Myometrial cell (primary cell): ENCODE results near the gene KLK7. TPM values are rescaled to one million over a fixed set of nuclear protein-coding genes. Genes with fewer than 3 reads are reported as not detected.

ENCODE experiments used
- total RNA-seq: library from RNA; depleted of rRNA; stranded (reverse); fragments of >200 nt; gene quantifications from 2 replicates; pipeline ENCODE4 v1.2.3, GENCODE V29; 2015

The KLK7 gene
- not detected in 2 replicates for total RNA-seq

GRCh38 chr19:50983625-50984292 lies at the start of gene KLK7:
TSS of gene KLK7 (minus strand) at chr19:50983917. CDS start at chr19:50982399, 1,518 bp downstream.

GRCh38 chr19:51026554-51026831 lies 42.8 kb upstream of the KLK7 start, which contains the start of gene KLK11:
TSS of gene KLK11 (minus strand) at chr19:51026616. CDS start at chr19:51025631, 985 bp downstream.

DNA sequence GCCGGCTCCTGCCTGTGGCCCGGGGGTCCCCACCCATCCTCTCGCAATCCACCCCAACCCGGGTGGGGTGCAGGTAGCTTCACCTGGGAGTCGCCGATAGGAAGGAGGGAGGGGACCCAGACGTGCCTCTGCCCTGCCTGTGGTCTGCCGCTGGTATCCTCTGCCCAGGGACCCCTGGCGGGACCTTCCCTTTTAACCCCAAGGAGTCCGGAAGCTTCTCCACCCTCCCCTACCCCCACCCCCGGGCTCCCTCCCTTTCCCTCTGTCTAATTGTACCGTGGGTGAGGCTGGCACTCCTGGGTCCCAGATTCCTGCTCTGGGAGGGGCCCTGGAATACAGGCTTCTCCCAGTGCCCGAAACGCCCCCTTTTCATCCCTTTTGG lies 35.8 kb upstream of the KLK7 start, which contains the start of gene KLK10:
TSS of gene KLK10 (minus strand) at position 166 of the 382 bp plus-strand sequence. CDS start 579 bp downstream, outside the sequence.

GRCh38 chr19:51001515-51001914 lies 17.8 kb upstream of the KLK7 start, which contains the start of gene KLK8:
TSS of gene KLK8 (minus strand) at chr19:51001604. CDS start at chr19:51001167, 437 bp downstream.

DNA sequence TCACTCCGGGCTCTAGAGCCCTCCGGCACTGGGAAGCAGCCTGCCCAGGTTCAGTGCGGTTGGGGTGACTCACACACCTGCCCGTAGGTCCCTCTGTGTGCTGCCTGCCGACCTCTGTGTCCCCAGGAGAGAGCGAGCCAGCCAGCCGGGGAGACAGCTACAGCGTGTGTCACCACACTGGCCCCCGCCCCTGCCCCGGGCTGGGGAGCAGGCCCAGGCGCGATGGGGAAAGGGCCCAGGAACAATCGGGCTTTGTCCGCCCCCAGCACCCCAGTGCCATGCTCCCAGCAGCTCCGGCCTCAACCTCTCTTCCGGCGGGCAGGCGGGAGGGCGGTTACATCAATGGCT lies 14.3 kb downstream of the KLK7 start, which contains the start of gene KLK6:
TSS of gene KLK6 (minus strand) at position 179 of the 348 bp plus-strand sequence. CDS start 1,487 bp downstream, outside the sequence.

DNA sequence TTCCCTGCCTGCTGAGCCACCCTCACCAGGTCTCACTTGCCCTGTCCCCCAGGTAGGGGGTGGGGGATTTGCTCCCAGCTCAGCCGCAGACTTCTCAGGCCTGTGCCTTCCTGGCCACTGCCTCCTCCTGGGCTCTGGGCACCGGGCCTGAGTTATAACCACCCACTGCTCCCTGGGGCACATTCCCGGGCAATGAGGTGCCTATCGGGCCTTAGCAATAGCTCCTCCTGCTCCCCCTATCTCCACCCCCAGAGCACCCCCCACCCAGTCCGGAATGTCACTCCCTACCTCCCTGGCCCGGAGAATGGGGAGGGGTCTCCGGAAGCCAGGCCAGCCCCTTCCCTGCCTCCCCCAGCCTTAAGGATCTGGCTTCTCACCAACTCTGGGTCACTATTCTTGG lies 30.8 kb downstream of the KLK7 start, which contains the start of gene KLK5:
TSS of gene KLK5 (minus strand) at position 129 of the 400 bp plus-strand sequence. CDS start 381 bp downstream, outside the sequence.

Other genes starting within 250 kb of the KLK7 start
- gene GPR32, start 213.5 kb downstream of the KLK7 start, total RNA-seq: not detected in 2 replicates
- gene ACP4, start 193.5 kb downstream of the KLK7 start, total RNA-seq: not detected in 2 replicates
- gene KLK1, start 160.1 kb downstream of the KLK7 start, total RNA-seq: not detected in 2 replicates
- gene KLK15, start 150.3 kb downstream of the KLK7 start, total RNA-seq: not detected in 2 replicates
- gene KLK3, start 129.0 kb downstream of the KLK7 start, total RNA-seq: not detected in 2 replicates
- not detected in 2 replicates for gene KLK2, start 110.5 kb downstream of the KLK7 start, total RNA-seq
- gene KLK4, start 72.5 kb downstream of the KLK7 start, total RNA-seq: not detected in 2 replicates
- not detected in 2 replicates for gene KLK5, start 30.9 kb downstream of the KLK7 start, total RNA-seq
- gene KLK6, start 14.3 kb downstream of the KLK7 start, total RNA-seq: not detected in 2 replicates
- not detected in 2 replicates for gene KLK8, start 17.7 kb upstream of the KLK7 start, total RNA-seq
- gene KLK10, start 35.8 kb upstream of the KLK7 start, total RNA-seq: not detected in 2 replicates
- not detected in 2 replicates for gene KLK11, start 42.7 kb upstream of the KLK7 start, total RNA-seq
- gene KLK12, start 51.1 kb upstream of the KLK7 start, total RNA-seq: not detected in 2 replicates
- gene KLK13, start 81.2 kb upstream of the KLK7 start, total RNA-seq: not detected in 2 replicates
- gene KLK14, start 99.0 kb upstream of the KLK7 start, total RNA-seq: not detected in 2 replicates
- gene CTU1, start 124.5 kb upstream of the KLK7 start, total RNA-seq: 9.4 and 9.8 TPM in 2 replicates
- 1.1 TPM in 1 of 2 replicates, not detected in the other for gene SIGLEC9, start 141.0 kb upstream of the KLK7 start, total RNA-seq
- gene SIGLEC7, start 158.4 kb upstream of the KLK7 start, total RNA-seq: not detected in 2 replicates
- not detected in 2 replicates for gene CD33, start 241.2 kb upstream of the KLK7 start, total RNA-seq